GM18517 (cell line): Measurements from ENCODE around the gene C6orf132.
"Not testable (repeated sequence)": the region's sequence is repeated elsewhere in the genome, so short reads cannot be mapped to it uniquely, and the experiment has no call there.

ENCODE experiments used
- ATAC-seq: cut with Tn5 transposase; IDR thresholded peaks from one replicate; pipeline ENCODE4 v1.9.1; 2021; ENCODE audit warnings: mild to moderate bottlenecking, moderate library complexity; ENCODE audit not compliant: unreplicated experiment

The C6orf132 gene

DNA sequence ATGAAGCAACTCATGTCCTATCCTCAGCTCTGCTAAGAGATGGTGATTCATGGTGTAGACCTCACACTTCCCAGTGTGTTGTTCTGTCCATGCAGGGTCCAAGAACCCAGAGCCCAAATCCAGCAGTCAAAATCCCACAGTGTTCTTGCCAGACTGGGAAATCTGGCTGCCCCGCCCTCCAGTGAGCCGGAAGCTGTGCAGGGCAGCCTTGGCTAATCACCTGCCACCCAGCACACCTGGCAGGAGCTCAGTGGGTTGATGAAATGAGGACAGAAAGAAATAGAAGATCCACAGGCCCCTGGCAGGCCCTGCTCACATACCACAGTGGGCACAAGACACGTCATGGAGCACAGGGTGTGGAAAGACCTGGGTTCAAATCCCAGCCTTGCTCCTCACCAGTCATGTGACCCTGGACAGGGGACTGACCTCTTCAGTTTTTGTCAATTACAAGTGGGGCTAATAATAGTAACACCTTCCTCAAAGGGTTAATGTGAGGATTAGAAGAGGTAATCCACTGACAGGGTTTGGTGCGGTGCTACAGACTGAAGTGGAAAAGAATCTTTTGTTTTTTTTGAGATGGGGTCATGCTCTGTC, 17.1 kb upstream of the C6orf132 start:
- no peak for ATAC-seq

DNA sequence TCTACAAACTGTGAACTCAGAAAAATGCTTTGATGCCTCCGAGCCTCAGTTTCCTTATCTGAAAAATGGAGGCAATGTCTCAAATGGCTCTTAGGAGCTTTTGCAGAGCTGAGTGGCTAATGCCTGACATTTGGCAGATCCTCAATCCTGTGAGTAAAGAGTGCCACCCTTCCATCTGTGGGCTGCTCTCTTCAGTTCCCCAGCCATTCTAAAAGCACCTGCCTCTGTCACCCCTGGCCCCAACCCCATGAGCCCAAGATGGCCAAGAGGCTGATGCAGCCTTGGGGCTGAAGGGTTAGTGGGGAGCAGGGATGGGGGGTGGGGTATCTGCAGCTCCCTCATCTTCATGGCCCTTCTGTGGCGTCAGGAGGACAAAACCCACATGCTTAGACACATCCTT, 16.2 kb upstream of the C6orf132 start:
- no peak for ATAC-seq

DNA sequence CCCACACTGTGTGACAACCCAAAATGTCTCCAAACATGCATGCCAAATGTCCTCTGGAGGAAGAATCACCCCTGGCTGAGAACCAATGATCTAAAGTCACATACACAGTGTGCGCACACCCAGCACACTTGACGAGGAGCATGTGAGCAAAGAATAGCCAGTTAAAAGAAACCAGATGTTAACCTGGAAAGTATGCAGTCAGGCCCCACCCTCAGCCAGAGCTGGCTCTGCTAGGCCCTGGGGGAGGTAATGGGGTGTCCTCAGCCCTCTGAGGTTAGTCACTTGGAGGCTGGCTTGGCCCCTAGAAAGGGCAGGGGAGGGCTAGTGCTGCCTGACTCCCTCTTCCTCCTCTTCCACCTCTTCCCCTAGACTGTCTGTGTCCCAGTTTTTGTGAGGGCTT, 15.6 kb upstream of the C6orf132 start:
- ATAC-seq = no peak

DNA sequence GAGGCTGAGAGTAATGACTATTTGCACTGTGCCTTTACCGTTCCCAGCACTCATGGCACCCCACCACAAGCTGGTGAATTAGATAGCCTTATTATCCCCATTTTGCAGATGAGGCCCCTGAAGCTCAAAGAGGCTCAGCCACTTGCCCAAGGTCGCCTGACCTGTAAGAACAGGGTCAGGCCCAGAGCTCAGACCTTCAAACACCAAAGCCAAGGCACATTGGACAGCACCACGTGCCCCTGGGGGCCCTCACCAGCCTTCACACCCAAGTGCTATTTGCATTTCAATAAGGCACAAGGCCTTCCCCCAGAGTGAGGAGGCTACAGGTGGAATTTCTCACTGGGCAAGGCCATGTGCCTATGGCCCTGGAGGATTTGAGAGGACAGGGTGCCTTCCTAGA, 14.2 kb upstream of the C6orf132 start:
- no peak for ATAC-seq

DNA sequence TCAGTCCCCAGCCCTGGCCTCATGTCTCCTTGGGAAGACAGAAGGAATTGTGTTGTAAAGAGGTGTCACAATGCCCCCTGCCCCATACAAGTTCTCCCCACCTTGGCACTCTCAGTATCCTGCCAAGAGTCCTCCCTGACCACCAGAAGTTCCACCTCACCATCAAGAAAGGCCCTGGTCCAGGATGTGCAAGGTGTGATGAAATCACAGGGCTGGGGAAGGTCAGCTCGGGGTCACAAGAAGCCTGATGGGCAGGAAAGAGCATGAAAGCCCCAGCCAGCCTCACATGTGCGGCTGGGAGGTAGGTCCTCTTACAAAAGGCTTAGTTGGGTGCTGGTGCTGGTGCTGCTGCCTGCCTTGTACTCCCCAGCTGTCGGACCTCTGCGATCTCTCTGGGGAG, 12.9 kb upstream of the C6orf132 start:
- ATAC-seq = no peak

DNA sequence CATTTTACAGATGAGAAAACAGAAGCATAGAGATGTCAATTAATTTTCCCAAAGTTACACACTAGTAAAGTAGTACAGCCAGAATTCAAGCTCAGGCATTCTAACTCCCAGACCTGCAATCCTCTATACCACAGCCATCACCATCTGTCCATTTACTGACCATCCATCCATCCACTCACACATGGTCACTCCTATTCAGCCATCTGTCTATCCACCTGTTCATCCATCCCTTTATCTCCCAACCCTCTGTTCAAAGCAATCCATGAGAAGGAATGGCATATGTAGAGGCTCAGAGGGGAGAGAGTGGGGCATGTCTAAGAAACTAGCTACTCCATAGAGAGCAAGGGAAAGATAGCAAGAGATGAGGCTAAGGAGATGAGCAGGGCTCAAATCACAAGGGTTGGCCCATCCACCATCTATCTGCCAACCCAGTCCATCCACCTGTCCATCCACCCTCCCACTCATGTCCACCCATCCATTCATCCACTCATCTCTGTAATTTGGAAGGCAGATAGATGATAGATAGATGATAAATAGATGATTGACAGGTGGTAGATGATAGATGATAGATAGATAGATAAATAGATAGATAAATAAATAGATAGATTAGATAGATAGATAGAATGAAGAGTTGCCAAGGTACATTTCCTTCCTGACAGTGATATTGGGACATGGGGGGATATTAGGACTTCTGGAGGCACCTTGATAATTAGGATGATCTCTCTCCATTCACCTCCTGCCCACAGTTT, 12.2 kb upstream of the C6orf132 start:
- no peak for ATAC-seq

DNA sequence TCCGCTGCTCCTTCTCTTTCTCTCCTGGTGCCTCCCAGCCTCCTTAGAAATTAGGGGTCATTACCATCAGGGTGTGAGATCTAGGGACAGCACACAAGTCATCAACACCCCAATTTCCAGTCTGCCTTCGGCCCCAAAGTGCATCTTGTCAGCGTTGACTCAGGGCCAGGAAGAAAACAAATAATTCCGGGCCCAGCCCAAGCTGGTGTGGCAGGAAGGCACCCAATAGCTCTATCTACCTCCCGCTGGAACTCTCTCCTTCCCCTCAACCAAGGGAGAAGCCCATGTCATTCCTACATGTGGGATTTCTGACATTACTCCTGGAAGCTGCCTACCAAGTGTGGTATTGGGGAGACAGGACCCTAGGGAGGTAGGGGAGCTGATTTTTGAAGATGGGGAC, 11.5 kb upstream of the C6orf132 start:
- no peak for ATAC-seq

DNA sequence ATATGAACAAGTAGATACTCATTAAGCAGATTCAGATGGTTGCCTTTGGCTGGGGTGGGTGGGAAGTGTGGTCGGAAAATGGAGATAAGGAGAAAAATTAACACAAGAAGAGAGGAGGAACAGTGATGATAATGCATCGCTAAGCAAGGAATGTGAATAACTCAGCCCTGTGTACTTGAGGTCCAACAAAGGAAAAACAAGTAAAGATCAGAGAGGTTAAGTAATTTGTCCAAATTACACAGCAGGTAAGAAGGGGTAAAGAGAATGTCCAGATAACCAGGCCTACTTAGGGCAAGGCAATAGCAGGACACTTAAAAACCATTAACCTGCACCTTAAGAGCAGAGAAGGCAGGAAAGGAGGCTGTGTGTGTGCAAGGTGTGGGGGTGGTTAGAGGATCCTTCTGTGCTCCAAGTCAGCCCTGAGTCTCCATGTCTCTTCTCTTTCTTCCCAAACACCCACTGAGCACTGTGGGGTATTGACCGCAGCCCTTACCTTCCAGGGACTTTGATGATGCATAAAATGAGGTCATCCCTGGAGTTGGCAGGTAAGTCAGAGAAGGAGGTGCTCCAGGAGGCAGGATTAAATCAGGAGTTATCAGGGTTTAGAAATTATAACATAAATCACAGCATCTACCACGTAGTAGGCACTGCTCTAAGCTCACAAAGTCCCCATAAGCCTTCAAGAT, 10.3 kb upstream of the C6orf132 start:
- not testable (repeated sequence) for ATAC-seq

DNA sequence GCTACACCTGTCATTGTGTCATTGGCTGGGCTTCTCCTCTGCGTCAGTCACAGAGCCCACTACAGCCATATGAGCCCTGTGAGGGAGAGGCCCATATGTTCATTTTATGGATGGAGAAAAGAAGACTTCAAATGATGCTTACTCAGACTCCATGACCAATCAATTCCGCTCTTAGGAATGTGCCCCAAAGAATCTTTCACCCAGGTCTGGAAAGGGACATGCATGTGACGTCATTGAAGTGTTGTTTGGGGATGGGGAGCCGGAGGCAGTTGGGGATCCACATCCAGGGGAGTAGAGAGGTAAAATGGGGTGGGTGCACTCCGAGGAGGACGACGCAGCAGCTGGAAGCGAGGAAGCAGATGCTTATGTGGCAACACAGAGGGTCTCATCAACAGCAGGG, 9.6 kb upstream of the C6orf132 start:
- ATAC-seq = no peak

DNA sequence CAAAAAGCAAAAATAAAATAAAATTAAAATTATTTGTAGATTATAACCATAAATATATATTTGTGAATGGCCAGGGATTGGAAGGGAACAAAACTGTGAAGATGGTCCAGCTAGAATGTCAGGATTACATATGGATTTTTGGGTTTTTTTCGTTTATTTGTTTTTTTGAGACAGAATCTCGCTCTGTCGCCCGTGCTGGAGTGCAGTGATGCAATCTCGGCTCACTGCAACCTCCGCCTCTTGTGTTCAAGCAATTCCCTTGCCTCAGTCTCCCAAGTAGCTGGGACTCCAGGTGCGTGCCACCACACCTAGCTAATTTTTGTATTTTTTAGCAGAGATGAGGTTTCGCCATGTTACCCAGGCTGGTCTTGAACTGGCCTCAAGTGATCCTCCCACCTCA, 7.8 kb upstream of the C6orf132 start:
- no peak for ATAC-seq

DNA sequence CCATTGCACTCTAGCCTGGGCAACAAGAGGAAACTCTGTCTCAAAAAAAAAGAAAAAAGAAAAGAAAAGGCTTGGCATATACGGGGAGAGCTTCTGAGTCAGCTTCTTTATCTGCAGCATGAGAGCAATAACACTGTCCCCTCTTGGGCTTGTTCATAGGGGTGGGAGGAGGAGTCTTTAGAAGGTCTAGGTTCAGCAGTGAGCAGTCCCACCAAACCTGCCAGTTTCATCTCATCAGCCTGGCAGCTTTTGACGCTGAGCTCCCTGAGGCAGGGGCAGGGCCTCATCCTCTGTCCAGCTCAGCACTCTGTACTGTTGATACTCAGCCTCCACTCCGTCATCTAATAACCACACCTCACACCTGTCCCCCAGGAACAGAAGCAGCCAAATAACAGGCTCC, 5.6 kb upstream of the C6orf132 start:
- no peak for ATAC-seq

DNA sequence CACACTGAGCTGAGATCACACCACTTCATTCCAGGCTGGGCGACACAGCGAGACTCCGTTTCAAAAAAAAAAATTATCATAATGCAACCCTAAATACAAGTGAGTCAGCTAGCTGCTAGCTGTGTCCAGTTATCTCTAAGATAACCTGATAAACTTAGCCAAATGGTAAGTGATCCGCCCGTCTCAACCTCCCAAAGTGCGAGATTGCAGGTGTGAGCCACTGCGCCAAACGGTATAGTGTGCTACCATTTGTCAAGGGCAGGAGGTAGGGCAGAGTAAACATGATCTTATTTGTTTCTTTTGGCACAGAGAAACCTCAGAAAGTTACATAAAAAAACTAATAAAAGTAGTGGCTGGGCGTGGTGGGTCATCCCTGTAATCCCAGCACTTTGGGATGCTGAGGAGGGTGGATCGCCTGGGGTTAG, 4.7 kb upstream of the C6orf132 start:
- ATAC-seq = no peak

DNA sequence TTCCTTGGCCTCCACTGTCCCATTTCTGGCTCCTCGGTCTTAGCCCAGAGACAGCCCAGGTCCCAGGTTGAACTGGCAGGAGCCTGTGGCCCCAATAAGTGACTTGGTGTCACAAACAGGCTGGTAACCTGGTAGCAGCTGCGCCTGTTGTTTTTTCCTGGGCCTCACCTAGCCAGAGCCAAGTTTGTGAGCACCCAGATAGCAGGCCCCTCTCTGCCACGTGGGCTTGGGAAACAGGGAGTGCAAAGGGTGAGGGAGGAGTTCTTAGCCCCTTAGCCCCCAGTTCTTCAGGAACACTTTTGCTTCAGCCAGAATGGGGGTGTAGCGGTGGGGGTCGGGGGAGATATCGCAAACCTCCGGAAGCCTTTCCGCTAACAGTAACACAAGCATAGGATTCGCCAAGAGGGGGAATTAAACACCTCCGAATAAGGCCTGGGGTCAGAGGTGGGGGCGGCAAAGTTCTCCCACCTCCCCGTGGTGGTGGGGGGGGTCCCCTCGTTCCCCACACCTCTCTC, 760 bp downstream of the C6orf132 start:
- ATAC-seq = no peak

DNA sequence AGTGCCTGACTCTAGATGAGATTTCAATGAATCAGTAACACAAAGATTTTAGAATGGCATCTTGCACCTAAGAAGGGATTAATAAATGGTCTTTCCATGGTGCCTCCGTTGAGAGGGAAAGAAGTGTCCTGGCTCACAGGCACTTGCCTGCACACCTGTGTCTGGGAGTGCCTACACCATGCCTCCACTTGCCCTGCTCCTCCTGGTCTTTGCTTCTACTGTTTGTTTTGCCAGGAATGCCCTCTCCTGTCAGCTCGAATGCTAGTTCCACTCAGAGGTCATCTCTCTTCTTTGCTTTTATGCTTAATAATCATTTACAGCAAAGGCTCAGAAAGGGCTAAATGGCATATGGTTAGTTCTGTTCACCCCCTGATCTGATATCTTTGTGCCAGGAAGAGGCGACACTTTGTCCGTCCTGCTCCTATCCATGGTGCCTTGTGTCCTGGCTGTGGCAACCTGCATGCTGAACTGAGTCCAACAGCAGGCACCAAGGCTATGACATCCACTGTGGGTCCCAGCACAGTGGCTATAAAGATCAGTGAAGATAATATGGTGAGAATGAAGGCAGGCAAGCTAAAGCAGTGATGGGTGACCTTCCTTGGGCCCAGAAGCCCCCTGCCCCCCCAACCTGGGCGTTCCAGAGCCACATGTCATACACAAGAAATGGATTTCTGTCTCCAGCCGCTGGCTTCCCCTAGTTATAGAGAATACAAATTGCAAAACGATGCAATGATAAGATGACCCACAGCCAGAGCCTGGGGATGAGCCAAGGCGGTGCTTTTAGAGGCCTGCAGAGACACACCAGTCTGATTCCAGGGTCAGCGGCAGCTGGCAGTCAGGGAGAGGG, 1.4 kb downstream of the C6orf132 start:
- no peak for ATAC-seq

DNA sequence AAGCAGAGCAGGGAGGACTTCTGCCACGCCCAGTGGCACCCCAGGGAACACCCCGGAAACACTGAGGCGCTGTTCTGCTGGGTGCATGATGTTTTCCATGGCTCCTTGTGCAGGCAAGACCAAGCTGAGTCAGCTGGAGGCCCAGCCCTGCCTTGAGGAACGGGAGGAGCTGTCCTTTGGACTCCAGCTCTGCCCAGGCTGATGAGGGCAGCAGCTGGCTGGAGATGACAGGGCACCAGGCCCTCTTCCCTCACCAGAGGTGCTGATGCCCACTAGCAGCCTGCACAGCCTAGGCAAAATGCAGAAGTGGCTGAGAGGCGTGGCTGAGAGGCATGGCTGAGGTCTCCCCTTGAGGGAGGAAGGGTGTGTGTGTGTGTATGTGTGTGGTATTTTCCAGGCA, 2.4 kb downstream of the C6orf132 start:
- ATAC-seq = no peak

DNA sequence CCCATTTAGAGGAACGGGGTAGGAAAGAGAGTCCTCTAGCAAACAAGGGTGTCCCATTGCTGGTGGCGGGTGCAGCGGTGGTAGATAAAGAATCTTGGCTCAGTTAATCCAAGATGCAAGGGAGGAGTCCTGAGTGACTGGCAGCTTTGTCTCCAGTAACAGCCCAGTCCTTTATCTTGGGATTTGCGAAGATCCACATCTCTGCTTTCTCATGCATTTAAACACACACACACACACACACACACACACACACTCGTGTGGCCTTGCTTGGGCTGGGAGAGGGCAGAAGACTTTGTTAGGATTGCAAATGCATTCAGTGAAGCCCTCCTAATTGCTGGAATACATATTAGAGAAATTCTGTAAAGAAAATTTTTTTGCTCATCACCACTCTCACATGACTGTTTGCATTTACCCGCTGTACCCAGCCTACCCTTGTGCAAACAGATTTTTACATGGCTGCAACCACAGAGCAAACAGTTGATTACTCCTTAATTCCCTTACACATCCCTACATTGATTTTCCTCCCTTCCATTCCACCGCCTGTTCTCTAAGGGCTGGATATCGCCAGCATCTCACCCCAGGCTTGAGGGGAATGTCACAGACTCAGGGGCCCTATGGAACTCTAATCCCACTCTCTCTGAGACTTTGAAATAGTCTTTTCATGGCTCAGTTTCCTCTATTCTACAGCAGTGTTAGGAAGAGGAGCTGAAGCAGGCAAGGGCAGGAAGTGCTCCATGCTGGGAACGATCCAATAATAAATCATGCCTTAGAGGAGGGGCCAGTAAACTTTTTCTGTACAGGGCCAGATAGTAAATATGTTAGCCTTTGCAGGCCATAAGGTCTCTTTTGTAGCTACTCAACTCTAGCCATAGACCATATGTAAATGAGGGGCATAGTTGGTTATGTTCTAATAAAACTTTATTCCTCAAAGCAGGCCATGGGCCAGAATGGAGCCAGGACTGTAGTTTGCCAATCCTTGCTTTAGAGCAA, 3.5 kb downstream of the C6orf132 start:
- no peak for ATAC-seq

DNA sequence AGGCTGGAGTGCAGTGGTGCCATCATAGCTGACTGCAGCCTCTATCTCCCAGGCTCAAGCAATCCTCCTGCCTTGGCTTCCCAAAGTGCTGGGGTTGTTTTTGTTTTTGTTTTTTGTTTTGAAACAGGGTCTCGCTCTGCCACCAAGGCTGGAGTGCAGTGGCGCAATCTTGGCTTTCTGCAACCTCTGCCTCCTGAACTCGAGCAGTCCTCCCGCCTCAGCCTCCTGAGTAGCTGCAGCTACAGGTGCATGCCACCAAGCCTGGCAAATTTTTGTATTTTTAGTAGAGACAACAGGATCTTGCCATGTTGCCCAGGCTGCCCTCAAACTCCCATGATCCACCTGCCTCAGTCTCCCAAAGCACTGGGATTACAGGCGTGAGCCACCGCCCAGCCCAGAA, 4.2 kb downstream of the C6orf132 start:
- ATAC-seq = no peak

DNA sequence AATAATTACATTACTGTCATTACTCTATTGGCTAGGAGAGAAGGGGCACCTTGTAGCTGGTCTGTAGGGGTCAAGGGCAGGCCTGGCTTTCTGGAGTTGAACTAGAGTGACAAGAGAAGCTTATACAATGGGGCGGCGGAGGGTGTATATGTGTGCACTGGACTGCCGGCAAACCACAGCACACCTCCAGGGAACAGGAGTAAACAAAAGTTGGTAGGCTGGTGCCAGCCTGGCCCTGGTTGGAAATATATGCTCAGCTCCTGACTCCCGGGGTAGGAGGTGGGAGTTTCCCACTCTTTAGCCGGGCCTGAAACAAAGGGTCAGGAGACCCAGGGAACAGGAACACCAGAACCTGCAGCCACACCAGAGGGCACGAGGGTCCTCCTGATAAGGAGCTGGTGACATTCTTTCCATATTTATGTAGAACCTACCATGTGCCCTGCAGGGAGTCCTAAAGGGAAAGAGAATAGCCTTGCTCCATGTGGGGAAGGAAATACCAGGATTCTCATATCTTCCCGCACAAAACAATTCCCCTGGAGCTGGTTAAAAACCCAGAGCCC, 5.1 kb downstream of the C6orf132 start:
- ATAC-seq = no peak

DNA sequence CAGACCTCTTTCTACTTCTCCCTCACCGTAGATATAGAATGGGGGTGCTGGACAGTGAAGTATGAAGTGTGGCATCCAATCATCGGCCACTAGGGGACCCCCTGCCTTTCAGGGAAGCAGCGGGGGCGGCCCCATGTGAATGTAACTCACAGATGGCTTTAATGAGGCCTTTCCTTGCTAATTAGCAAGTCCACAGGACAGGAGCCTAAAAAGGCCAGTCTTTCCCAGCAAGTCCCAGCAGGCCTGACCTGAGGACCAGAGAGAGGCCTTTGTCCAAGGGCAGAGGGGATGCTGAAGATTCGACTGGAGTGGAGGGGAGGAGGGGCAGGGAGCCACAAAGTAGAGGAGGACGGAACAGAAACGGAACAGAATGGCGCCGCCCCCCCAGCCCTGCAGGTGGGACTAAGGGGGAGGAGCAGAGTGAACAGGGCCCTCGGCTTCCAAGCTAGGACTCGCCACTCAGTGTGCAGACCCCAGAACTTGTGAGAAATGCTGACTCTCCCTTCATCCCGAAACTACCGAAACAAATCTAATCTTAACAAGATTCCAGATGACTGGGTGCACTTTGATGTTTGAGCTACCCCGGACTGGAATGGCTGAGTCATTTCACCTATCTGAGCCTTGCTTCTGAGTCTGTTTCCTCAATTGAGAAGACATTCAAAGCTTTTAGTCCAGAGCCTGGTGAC, 5.8 kb downstream of the C6orf132 start:
- no peak for ATAC-seq
